Measurements from ENCODE around the gene NDNF. TPM values are rescaled to one million over a fixed set of nuclear protein-coding genes. Genes with fewer than 3 reads are reported as not detected.

NDNF gene
- total RNA-seq, 1 donor from 2014 or later = 0.34 TPM

DNA sequence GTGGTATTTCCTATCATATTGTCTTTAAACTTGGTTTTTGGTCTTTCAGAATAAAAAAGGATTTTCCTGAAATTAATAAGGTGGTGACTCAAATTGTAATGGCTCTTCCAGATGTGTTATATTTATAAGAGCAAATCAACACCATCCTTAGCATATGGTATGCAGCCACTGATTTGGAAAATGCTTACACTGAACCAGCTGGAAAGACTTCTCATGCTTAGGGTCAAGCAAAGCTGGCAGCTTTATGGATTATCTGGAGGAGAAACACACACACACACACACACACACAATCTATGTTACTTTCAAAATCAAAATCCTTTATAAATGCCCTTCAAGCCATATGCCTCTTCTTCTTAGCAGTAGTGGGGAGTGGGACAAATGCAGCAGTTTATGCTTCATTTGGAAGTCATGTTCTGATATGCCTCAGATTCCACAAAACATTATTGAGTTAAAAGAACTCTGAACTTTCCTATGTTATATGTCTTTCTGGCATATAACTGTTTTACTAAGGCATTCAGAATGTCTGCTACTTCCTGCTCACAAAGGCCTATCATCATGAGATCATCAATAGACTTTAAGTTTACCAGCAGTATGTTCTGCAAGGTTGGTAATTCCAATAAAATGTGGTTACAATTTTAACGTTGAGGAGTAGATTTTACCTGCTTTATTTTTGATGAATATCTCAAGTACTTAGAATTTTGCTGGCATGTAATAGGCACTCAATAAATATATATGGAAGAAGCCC is 76.9 kb downstream of the NDNF start:
- H3K4me3 Mint-ChIP-seq (ENCODE audit: low read depth) = no peak overlapping the region
- no peaks in the 10 kb centered on the region for H3K4me1 Mint-ChIP-seq (ENCODE audit: low read depth)
- peaks cover 10% of the 10 kb centered on the region for H3K9me3 Mint-ChIP-seq (ENCODE audit: low read depth)
- no peaks in the 10 kb centered on the region for H3K27me3 Mint-ChIP-seq
- no peak overlapping the region for H3K27ac Mint-ChIP-seq
- no peaks in the 10 kb centered on the region for H3K36me3 Mint-ChIP-seq (ENCODE audit: insufficient read depth)
- DNase-seq (ENCODE audit: low spot score, unreplicated experiment) = no peak
- TF ChIP-seq, protein P1, sequence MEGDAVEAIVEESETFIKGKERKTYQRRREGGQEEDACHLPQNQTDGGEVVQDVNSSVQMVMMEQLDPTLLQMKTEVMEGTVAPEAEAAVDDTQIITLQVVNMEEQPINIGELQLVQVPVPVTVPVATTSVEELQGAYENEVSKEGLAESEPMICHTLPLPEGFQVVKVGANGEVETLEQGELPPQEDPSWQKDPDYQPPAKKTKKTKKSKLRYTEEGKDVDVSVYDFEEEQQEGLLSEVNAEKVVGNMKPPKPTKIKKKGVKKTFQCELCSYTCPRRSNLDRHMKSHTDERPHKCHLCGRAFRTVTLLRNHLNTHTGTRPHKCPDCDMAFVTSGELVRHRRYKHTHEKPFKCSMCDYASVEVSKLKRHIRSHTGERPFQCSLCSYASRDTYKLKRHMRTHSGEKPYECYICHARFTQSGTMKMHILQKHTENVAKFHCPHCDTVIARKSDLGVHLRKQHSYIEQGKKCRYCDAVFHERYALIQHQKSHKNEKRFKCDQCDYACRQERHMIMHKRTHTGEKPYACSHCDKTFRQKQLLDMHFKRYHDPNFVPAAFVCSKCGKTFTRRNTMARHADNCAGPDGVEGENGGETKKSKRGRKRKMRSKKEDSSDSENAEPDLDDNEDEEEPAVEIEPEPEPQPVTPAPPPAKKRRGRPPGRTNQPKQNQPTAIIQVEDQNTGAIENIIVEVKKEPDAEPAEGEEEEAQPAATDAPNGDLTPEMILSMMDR (IDR thresholded peaks at IDR 0.05; ENCODE audit: unreplicated experiment) = no peak

- Mint-ChIP-seq H3K9me3 (ENCODE audit: low read depth) (peaks cover 10% of the 10 kb centered on the region), H3K36me3 (ENCODE audit: insufficient read depth) (no peaks in the 10 kb centered on the region)
- TF ChIP-seq, protein P1 (IDR thresholded peaks at IDR 0.05; ENCODE audit: unreplicated experiment) = no peak
Measured at GRCh38 chr4:120994521-120994920, 77.8 kb downstream of the NDNF start.

GRCh38 chr4:120991885-120992284 is 80.5 kb downstream of the NDNF start:
- Mint-ChIP-seq H3K27ac (no peak overlapping the region), H3K27me3 (no peaks in the 10 kb centered on the region), H3K9me3 (ENCODE audit: low read depth) (peaks cover 3% of the 10 kb centered on the region), H3K36me3 (ENCODE audit: insufficient read depth) (no peaks in the 10 kb centered on the region), H3K4me1 (ENCODE audit: low read depth) (no peaks in the 10 kb centered on the region), H3K4me3 (ENCODE audit: low read depth) (no peak overlapping the region)
- DNase-seq (ENCODE audit: low spot score, unreplicated experiment) = no peak
- TF ChIP-seq, protein P1 (IDR thresholded peaks at IDR 0.05; ENCODE audit: unreplicated experiment) = no peak

More at GRCh38 chr4:120994521-120994920, 77.8 kb downstream of the NDNF start:
- no peak overlapping the region for H3K27ac Mint-ChIP-seq
- H3K4me1 Mint-ChIP-seq (ENCODE audit: low read depth) = no peaks in the 10 kb centered on the region
- no peak for DNase-seq (ENCODE audit: low spot score, unreplicated experiment)
- no peaks in the 10 kb centered on the region for H3K27me3 Mint-ChIP-seq
- H3K4me3 Mint-ChIP-seq (ENCODE audit: low read depth) = no peak overlapping the region

DNA sequence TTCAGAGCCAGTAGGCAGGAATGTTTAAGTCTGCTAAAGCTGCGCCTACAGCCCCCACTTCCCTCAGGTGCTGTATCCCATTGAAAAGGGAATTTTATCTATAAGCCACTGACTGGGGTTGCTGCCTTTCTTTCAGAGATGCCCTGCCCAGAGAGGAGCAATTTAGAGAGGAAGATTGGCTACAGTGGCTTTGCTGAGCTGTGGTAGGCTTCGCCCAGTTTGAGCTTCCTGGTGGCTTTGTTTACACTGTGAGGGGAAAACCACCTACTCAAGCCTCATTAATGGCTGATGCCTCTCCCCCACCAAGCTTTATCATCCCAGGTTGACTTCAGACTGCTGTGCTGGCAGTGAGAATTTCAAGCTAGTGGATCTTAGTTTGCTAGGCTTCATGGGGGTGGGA is 82.1 kb downstream of the NDNF start:
- H3K27ac Mint-ChIP-seq = no peak overlapping the region
- no peaks in the 10 kb centered on the region for H3K4me1 Mint-ChIP-seq (ENCODE audit: low read depth)
- H3K9me3 Mint-ChIP-seq (ENCODE audit: low read depth) = peaks cover 12% of the 10 kb centered on the region
- TF ChIP-seq, protein P1 (IDR thresholded peaks at IDR 0.05; ENCODE audit: unreplicated experiment) = no peak
- no peak for DNase-seq (ENCODE audit: low spot score, unreplicated experiment)
- H3K36me3 Mint-ChIP-seq (ENCODE audit: insufficient read depth) = no peaks in the 10 kb centered on the region
- H3K27me3 Mint-ChIP-seq = no peaks in the 10 kb centered on the region
- H3K4me3 Mint-ChIP-seq (ENCODE audit: low read depth) = no peak overlapping the region

Other genes with a start within 250 kb of the NDNF start
- gene PRDM5, start 149.8 kb downstream of the NDNF start, total RNA-seq = 18.9 and 24.1 TPM in 2 replicates
- not detected in 2 replicates for gene TNIP3, start 91.8 kb upstream of the NDNF start, total RNA-seq

All from progenitor cell of endocrine pancreas (in vitro differentiated cells).